Testis (tissue), 3 donors: ENCODE results near the gene SLC5A3. TPM values are rescaled to one million over a fixed set of nuclear protein-coding genes. Genes with fewer than 3 reads are reported as not detected.

Experiments
- DNase-seq: peaks from one replicate; pipeline ENCODE4 v3.0.0-alpha.2; 2019
- H3K27ac ChIP-seq, 2 donors: fragments of 200-600 bp; sonication (generic); one replicate each; pipeline ENCODE4 v1.5.1; 2019
- H3K27me3 ChIP-seq: fragments of 200-600 bp; sonication (generic); one replicate; pipeline ENCODE4 v1.5.1; 2019
- H3K36me3 ChIP-seq: fragments of 200-600 bp; sonication (generic); one replicate; pipeline ENCODE4 v1.5.1; 2017; ENCODE audit warnings: low read depth; ENCODE audit errors: missing control alignments
- H3K4me1 ChIP-seq: fragments of 200-600 bp; sonication (generic); one replicate; pipeline ENCODE4 v1.5.1; 2019
- H3K4me3 ChIP-seq, 2 donors: fragments of 200-600 bp; sonication (generic); one replicate each; pipeline ENCODE4 v1.5.1; 2017 to 2019
- H3K9me3 ChIP-seq: fragments of 200-600 bp; sonication (generic); one replicate; pipeline ENCODE4 v1.5.1; 2017
- CTCF ChIP-seq, 3 experiments: fragments of 450-650 bp in 2 of 3; fragments of 200-600 bp in 1 of 3; sonication (generic) in 1 of 3; IDR thresholded peaks; one replicate each; pipeline ENCODE4 v1.5.1; 2016 to 2019; ENCODE audit warnings: antibody characterized with exemption in 3 of 3, mild to moderate bottlenecking in 2 of 3, moderate library complexity in 1 of 3
- POLR2A ChIP-seq: fragments of 450-650 bp; IDR thresholded peaks from one replicate; pipeline ENCODE4 v1.6.1; 2017; ENCODE audit warnings: antibody characterized with exemption, mild to moderate bottlenecking, moderate library complexity
- WGBS, 2 donors: methylation state at CpG; one replicate each; pipeline ENCODE4 v1.1.5; 2018; 5-methylcytosine and 5-hydroxymethylcytosine counted together
- intact Hi-C: fragments of 100-400 bp; cut with DNase I; formaldehyde crosslinking; loops from one replicate; pipeline ENCODE4 v1.15.1; 2023; ENCODE audit warnings: low total_unique reads
- polyA plus RNA-seq: library from polyadenylated mRNA; stranded (reverse); fragments of 350-450 nt; fragmentation: Illumina TruSeq; extraction: RNeasy Lipid Tissue Mini Kit (QIAGEN cat#74804); gene quantifications from one replicate; pipeline ENCODE4 v1.2.3, GENCODE V29; 2014; ENCODE audit warnings: low read depth, low replicate concordance; ENCODE audit not compliant: insufficient read depth
- total RNA-seq, 2 donors: library from RNA; depleted of rRNA; stranded (reverse); fragments of >200 nt; gene quantifications; one replicate each; pipeline ENCODE4 v1.2.3, GENCODE V29; 2016

SLC5A3 gene
- total and polyA plus RNA-seq, 3 donors from 2014 or later = 16.3 to 61.9 (median 59.5) TPM

GRCh38 chr21:34074283-34075090, 1.1 kb downstream of the SLC5A3 start:
- no peak for DNase-seq
- H3K4me1 ChIP-seq = peaks cover 30% of the 10 kb centered on the region
- intact Hi-C loops = no loop called here
- H3K36me3 ChIP-seq = no peaks in the 10 kb centered on the region
- 27 to 31% methylated on average over 32 of the region's 32 CpGs for WGBS, 2 donors
- no peaks in the 10 kb centered on the region for H3K27me3 ChIP-seq
- H3K4me3 ChIP-seq = peak overlapping the region; percentile 51 to 80
- H3K27ac ChIP-seq = peak overlapping the region in 1 of 2 donors; percentile 97
- TF ChIP-seq POLR2A = no peak
- no peak for TF ChIP-seq CTCF (IDR thresholded peaks at IDR 0.05)
- no peaks in the 10 kb centered on the region for H3K9me3 ChIP-seq

GRCh38 chr21:34075091-34075425, 1.7 kb downstream of the SLC5A3 start:
- peaks cover 30% of the 10 kb centered on the region for H3K4me1 ChIP-seq
- intact Hi-C loops = no loop called here

GRCh38 chr21:34075760-34076660, 2.6 kb downstream of the SLC5A3 start:
- no peaks in the 10 kb centered on the region for H3K36me3 ChIP-seq
- intact Hi-C loops = no loop called here
- no peaks in the 10 kb centered on the region for H3K27me3 ChIP-seq
- DNase-seq = no peak
- H3K4me3 ChIP-seq = peak overlapping the region; percentile 12 to 51
- H3K4me1 ChIP-seq = peaks cover 30% of the 10 kb centered on the region
- no peak overlapping the region for H3K27ac ChIP-seq
- 47 to 55% methylated on average over 9 of the region's 9 CpGs for WGBS, 2 donors
- TF ChIP-seq POLR2A (no peak), CTCF (IDR thresholded peaks at IDR 0.05) (no peak)
- no peaks in the 10 kb centered on the region for H3K9me3 ChIP-seq

More at GRCh38 chr21:34075091-34075425, 1.7 kb downstream of the SLC5A3 start:
- peak overlapping the region; percentile 51 to 80 for H3K4me3 ChIP-seq
- no peaks in the 10 kb centered on the region for H3K9me3 ChIP-seq
- WGBS, 2 donors = 46 to 53% methylated on average over 2 of the region's 2 CpGs
- TF ChIP-seq CTCF (IDR thresholded peaks at IDR 0.05) (no peak), POLR2A (no peak)
- H3K27me3 ChIP-seq = no peaks in the 10 kb centered on the region
- peak overlapping the region in 1 of 2 donors; percentile 97 for H3K27ac ChIP-seq
- DNase-seq = no peak
- no peaks in the 10 kb centered on the region for H3K36me3 ChIP-seq

- Histone ChIP-seq H3K4me1 (peaks cover 27% of the 10 kb centered on the region), H3K9me3 (no peaks in the 10 kb centered on the region), H3K27me3 (no peaks in the 10 kb centered on the region), H3K27ac (no peak overlapping the region), H3K36me3 (no peaks in the 10 kb centered on the region), H3K4me3 (no peak overlapping the region)
- intact Hi-C loops = no loop called here
- no peak for TF ChIP-seq POLR2A
- DNase-seq = no peak
- WGBS, 2 donors = 69 to 70% methylated on average over 1 of the region's 1 CpG
Measured at GRCh38 chr21:34076835-34077234, 3.5 kb downstream of the SLC5A3 start.

- DNase-seq = no peak
- Histone ChIP-seq H3K9me3 (no peaks in the 10 kb centered on the region), H3K27ac (no peak overlapping the region), H3K36me3 (no peaks in the 10 kb centered on the region), H3K4me1 (peaks cover 19% of the 10 kb centered on the region), H3K27me3 (no peaks in the 10 kb centered on the region), H3K4me3 (no peak overlapping the region)
- TF ChIP-seq CTCF (IDR thresholded peaks at IDR 0.05) = no peak
- TF ChIP-seq POLR2A = no peak
- WGBS, 2 donors = 55 to 71% methylated on average over 1 of the region's 1 CpG
- intact Hi-C loops = no loop called here
Measured at GRCh38 chr21:34077888-34078287, 4.5 kb downstream of the SLC5A3 start.
